Measurements from ENCODE around the gene XPNPEP1.

XPNPEP1 gene

GRCh38 chr10:109895095-109895818 is 28.1 kb downstream of the XPNPEP1 start:
- Histone ChIP-seq H3K27me3 (ENCODE audit: control insufficient read depth, low read length) (no peaks in the 10 kb centered on the region), H3K9me3 (ENCODE audit: control insufficient read depth, insufficient read depth, low read length) (no peaks in the 10 kb centered on the region), H3F3A (ENCODE audit: control insufficient read depth, insufficient read depth) (no peaks in the 10 kb centered on the region), H4K20me1 (ENCODE audit: control insufficient read depth, insufficient read depth, low read depth, low read length) (no peaks in the 10 kb centered on the region), H3K4me3 (ENCODE audit: low read length) (no peak overlapping the region), H3K4me2 (ENCODE audit: low read length) (no peak overlapping the region), H3K36me3 (ENCODE audit: control insufficient read depth, low read length) (peaks cover 42% of the 10 kb centered on the region), H3K27ac (ENCODE audit: low read depth, low read length) (no peak overlapping the region), H3K4me1 (ENCODE audit: control insufficient read depth, low read length) (no peaks in the 10 kb centered on the region), H3K9me2 (replicated peaks; ENCODE audit: control insufficient read depth, low read length) (no peaks in the 10 kb centered on the region), H3K79me2 (ENCODE audit: control insufficient read depth, low read length) (peaks cover 6% of the 10 kb centered on the region)
- TF ChIP-seq CTCF (IDR thresholded peaks at IDR 0.05; ENCODE audit: low read depth, low read length, poor library complexity, severe bottlenecking) = no peak
- no peak for TF ChIP-seq EZH2phosphoT487 (IDR thresholded peaks at IDR 0.05; ENCODE audit: borderline replicate concordance, low read length)

- peaks cover 38% of the 10 kb centered on the region for H3K36me3 ChIP-seq (ENCODE audit: control insufficient read depth, low read length)
- no peaks in the 10 kb centered on the region for H4K20me1 ChIP-seq (ENCODE audit: control insufficient read depth, insufficient read depth, low read depth, low read length)
- no peak overlapping the region for H3K4me2 ChIP-seq (ENCODE audit: low read length)
- H3K4me1 ChIP-seq (ENCODE audit: control insufficient read depth, low read length) = no peaks in the 10 kb centered on the region
- H3K9me2 ChIP-seq (replicated peaks; ENCODE audit: control insufficient read depth, low read length) = no peaks in the 10 kb centered on the region
- no peaks in the 10 kb centered on the region for H3K27me3 ChIP-seq (ENCODE audit: control insufficient read depth, low read length)
- TF ChIP-seq CTCF (IDR thresholded peaks at IDR 0.05; ENCODE audit: low read depth, low read length, poor library complexity, severe bottlenecking) (no peak), EZH2phosphoT487 (IDR thresholded peaks at IDR 0.05; ENCODE audit: borderline replicate concordance, low read length) (no peak)
- H3K4me3 ChIP-seq (ENCODE audit: low read length) = no peak overlapping the region
- no peaks in the 10 kb centered on the region for H3F3A ChIP-seq (ENCODE audit: control insufficient read depth, insufficient read depth)
- peaks cover 6% of the 10 kb centered on the region for H3K79me2 ChIP-seq (ENCODE audit: control insufficient read depth, low read length)
- H3K9me3 ChIP-seq (ENCODE audit: control insufficient read depth, insufficient read depth, low read length) = no peaks in the 10 kb centered on the region
- H3K27ac ChIP-seq (ENCODE audit: low read depth, low read length) = no peak overlapping the region
Measured at GRCh38 chr10:109894516-109894915, 28.8 kb downstream of the XPNPEP1 start.

- Histone ChIP-seq H3K9me2 (replicated peaks; ENCODE audit: control insufficient read depth, low read length) (no peaks in the 10 kb centered on the region), H3K36me3 (ENCODE audit: control insufficient read depth, low read length) (peaks cover 41% of the 10 kb centered on the region), H3K9me3 (ENCODE audit: control insufficient read depth, insufficient read depth, low read length) (no peaks in the 10 kb centered on the region), H4K20me1 (ENCODE audit: control insufficient read depth, insufficient read depth, low read depth, low read length) (no peaks in the 10 kb centered on the region), H3K4me3 (ENCODE audit: low read length) (no peak overlapping the region), H3F3A (ENCODE audit: control insufficient read depth, insufficient read depth) (no peaks in the 10 kb centered on the region), H3K27ac (ENCODE audit: low read depth, low read length) (no peak overlapping the region), H3K4me2 (ENCODE audit: low read length) (no peak overlapping the region), H3K79me2 (ENCODE audit: control insufficient read depth, low read length) (peaks cover 6% of the 10 kb centered on the region; the same call in 1 of the 2 replicates), H3K27me3 (ENCODE audit: control insufficient read depth, low read length) (no peaks in the 10 kb centered on the region), H3K4me1 (ENCODE audit: control insufficient read depth, low read length) (no peaks in the 10 kb centered on the region)
- no peak for TF ChIP-seq CTCF (IDR thresholded peaks at IDR 0.05; ENCODE audit: low read depth, low read length, poor library complexity, severe bottlenecking)
- no peak for TF ChIP-seq EZH2phosphoT487 (IDR thresholded peaks at IDR 0.05; ENCODE audit: borderline replicate concordance, low read length)
Measured at GRCh38 chr10:109893386-109893785, 29.9 kb downstream of the XPNPEP1 start.

Measured in DOHH2 (cell line).